ENCODE data around the gene PLXND1.

Gene PLXND1

GRCh38 chr3:129575233-129575996 is 31.1 kb downstream of the PLXND1 start:
- no peak overlapping the region for H3K27ac ChIP-seq (ENCODE audit: low read length)

DNA sequence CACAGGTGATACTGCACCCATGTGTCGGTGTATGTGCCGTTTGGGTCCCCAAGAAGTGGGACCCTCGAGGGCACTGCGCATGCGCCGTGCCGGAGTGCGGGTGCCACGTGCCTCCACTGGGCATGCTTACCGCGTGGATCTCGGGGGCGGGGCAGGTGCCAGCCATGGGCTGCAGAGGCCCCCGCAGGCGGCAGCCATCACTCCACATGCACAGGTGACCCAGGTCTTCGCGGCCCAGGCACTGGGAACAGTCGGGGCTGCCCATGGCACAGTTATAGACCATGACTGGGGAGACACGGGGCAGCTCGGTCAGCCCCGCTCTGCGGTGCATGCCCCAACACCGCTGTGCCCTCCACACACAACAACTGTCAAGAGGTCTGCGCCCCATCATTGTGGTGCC is 32.3 kb downstream of the PLXND1 start:
- WGBS (ENCODE audit: insufficient coverage, insufficient read length), result no CpG with 5 or more reads among the region's 24 CpGs
- no peaks in the 10 kb centered on the region; the same call in 1 of the 2 replicates for H3K4me1 ChIP-seq (ENCODE audit: control insufficient read depth, insufficient read depth, low read length)

More at GRCh38 chr3:129575233-129575996, 31.1 kb downstream of the PLXND1 start:
- H3K36me3 ChIP-seq (ENCODE audit: control insufficient read depth, insufficient read depth, low read length), result peaks cover 2% of the 10 kb centered on the region; the same call in 1 of the 2 replicates
- no CpG with 5 or more reads among the region's 19 CpGs for WGBS (ENCODE audit: insufficient coverage, insufficient read length)
- H3K27me3 ChIP-seq (ENCODE audit: control insufficient read depth, insufficient read depth, low read length), result no peaks in the 10 kb centered on the region
- no peak for DNase-seq (ENCODE audit: low read depth, low spot score)
- H3K4me3 ChIP-seq (ENCODE audit: low read length), result no peak overlapping the region
- no peaks in the 10 kb centered on the region; the same call in 1 of the 2 replicates for H3K4me1 ChIP-seq (ENCODE audit: control insufficient read depth, insufficient read depth, low read length)
- H3K9me3 ChIP-seq (ENCODE audit: control insufficient read depth, insufficient read depth, low read length), result no peaks in the 10 kb centered on the region

DNA sequence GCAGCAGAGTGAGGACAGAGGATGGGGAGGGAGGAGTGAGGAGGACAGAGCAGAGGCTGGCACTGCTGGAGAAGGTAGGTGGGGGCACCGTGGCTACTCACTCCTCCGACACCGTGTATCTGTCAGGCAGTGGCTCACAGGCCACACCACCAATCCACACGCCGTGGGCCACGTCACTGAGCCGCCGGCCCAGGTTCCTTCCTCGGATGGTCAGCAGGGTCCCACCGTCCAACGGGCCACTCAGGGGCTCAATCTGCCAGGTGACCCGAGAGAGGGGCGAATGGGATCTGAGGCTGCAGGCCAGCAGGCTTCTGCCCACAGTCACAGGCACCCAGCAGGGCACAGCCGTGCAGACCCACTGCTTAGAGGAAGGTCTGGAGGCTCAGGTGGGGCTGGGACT is 33.0 kb downstream of the PLXND1 start:
- no CpG with 5 or more reads among the region's 14 CpGs for WGBS (ENCODE audit: insufficient coverage, insufficient read length)
- Histone ChIP-seq H3K27me3 (ENCODE audit: control insufficient read depth, insufficient read depth, low read length) (no peaks in the 10 kb centered on the region), H3K4me1 (ENCODE audit: control insufficient read depth, insufficient read depth, low read length) (no peaks in the 10 kb centered on the region; the same call in 1 of the 2 replicates), H3K36me3 (ENCODE audit: control insufficient read depth, insufficient read depth, low read length) (peaks cover 5% of the 10 kb centered on the region; the same call in 1 of the 2 replicates), H3K27ac (ENCODE audit: low read length) (no peak overlapping the region), H3K9me3 (ENCODE audit: control insufficient read depth, insufficient read depth, low read length) (no peaks in the 10 kb centered on the region), H3K4me3 (ENCODE audit: low read length) (no peak overlapping the region)
- DNase-seq (ENCODE audit: low read depth, low spot score), result no peak

More for the DNA sequence above, 32.3 kb downstream of the PLXND1 start:
- Histone ChIP-seq H3K4me3 (ENCODE audit: low read length) (no peak overlapping the region), H3K9me3 (ENCODE audit: control insufficient read depth, insufficient read depth, low read length) (no peaks in the 10 kb centered on the region), H3K27me3 (ENCODE audit: control insufficient read depth, insufficient read depth, low read length) (no peaks in the 10 kb centered on the region), H3K27ac (ENCODE audit: low read length) (no peak overlapping the region), H3K36me3 (ENCODE audit: control insufficient read depth, insufficient read depth, low read length) (peaks cover 5% of the 10 kb centered on the region; the same call in 1 of the 2 replicates)
- DNase-seq (ENCODE audit: low read depth, low spot score), result no peak

GRCh38 chr3:129572603-129573002 is 33.9 kb downstream of the PLXND1 start:
- Histone ChIP-seq H3K4me1 (ENCODE audit: control insufficient read depth, insufficient read depth, low read length) (no peaks in the 10 kb centered on the region; the same call in 1 of the 2 replicates), H3K27me3 (ENCODE audit: control insufficient read depth, insufficient read depth, low read length) (no peaks in the 10 kb centered on the region), H3K9me3 (ENCODE audit: control insufficient read depth, insufficient read depth, low read length) (no peaks in the 10 kb centered on the region), H3K4me3 (ENCODE audit: low read length) (no peak overlapping the region), H3K36me3 (ENCODE audit: control insufficient read depth, insufficient read depth, low read length) (peaks cover 5% of the 10 kb centered on the region; the same call in 1 of the 2 replicates), H3K27ac (ENCODE audit: low read length) (no peak overlapping the region)
- WGBS (ENCODE audit: insufficient coverage, insufficient read length), result no CpG with 5 or more reads among the region's 18 CpGs
- DNase-seq (ENCODE audit: low read depth, low spot score), result no peak

DNA sequence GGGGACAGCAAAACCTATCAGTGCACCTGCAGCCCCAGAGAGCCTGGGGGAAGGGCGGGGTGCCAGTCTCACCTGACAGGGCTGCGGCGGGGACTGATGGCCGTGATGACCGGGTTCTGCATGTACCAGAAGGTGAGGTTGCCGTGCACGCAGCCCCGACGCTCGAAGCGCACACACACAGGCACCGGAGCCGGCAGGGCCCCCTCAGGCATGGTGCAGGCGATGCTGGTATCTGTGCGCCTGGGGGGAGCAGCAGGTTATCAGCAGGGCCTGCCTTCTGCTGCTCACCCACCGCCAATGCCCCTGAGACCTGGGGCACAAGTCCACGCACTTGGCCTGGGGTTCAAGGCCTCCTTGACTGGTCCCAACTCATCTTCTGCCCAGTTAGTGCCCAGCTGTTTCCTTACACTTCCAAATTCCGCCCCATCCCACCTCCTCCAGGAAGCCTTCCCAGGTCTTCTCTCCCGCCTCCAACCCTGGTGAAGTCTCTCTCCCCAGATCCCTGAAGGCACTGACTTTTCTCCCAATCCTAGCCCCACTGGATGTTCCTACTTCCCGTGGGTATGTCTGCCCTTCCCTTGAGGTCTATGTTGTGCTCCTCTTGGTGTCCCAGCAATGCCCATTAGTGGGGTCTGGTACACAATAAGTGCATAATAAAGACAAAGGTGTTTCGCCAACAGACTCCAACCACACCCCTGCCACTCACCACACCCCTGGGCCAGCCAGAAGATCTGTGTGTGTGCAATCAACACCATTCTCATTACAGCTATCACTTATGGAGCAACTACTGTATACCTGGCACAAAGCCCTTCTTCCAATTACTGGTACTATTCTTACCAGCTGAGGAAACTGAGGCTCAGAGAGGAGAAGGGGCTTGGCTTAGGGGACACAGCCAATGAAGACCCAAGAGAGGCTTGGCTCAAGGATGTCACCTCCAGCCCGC is 34.6 kb downstream of the PLXND1 start:
- Histone ChIP-seq H3K27ac (ENCODE audit: low read length) (no peak overlapping the region), H3K4me1 (ENCODE audit: control insufficient read depth, insufficient read depth, low read length) (no peaks in the 10 kb centered on the region; the same call in 1 of the 2 replicates), H3K36me3 (ENCODE audit: control insufficient read depth, insufficient read depth, low read length) (peaks cover 5% of the 10 kb centered on the region; the same call in 1 of the 2 replicates), H3K4me3 (ENCODE audit: low read length) (no peak overlapping the region), H3K9me3 (ENCODE audit: control insufficient read depth, insufficient read depth, low read length) (no peaks in the 10 kb centered on the region), H3K27me3 (ENCODE audit: control insufficient read depth, insufficient read depth, low read length) (no peaks in the 10 kb centered on the region)
- no peak for DNase-seq (ENCODE audit: low read depth, low spot score)
- WGBS (ENCODE audit: insufficient coverage, insufficient read length), result no CpG with 5 or more reads among the region's 22 CpGs

DNA sequence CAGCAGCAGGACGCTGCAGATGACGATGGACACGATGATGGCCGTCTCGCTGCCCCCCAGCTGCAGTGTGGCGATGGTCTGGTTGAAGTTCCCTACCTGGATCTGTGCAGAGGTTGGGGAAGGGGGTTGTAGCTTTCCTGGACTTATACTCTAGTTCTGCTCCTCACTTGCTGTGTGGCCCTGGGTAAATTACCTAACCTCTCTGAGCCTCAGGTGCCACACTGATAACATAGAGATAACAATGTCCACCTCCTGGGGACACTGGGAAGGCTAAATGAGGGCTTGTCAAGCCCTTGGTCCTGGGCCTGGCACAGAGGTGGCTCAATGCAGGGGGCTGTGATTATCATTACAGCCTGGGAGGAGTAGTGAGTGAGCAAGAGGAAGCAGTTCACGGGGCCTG is 36.6 kb downstream of the PLXND1 start:
- H3K4me3 ChIP-seq (ENCODE audit: low read length), result no peak overlapping the region
- DNase-seq (ENCODE audit: low read depth, low spot score), result no peak
- WGBS (ENCODE audit: insufficient coverage, insufficient read length), result no CpG with 5 or more reads among the region's 7 CpGs
- no peak overlapping the region for H3K27ac ChIP-seq (ENCODE audit: low read length)
- no peaks in the 10 kb centered on the region for H3K27me3 ChIP-seq (ENCODE audit: control insufficient read depth, insufficient read depth, low read length)
- peaks cover 7% of the 10 kb centered on the region; the same call in 1 of the 2 replicates for H3K36me3 ChIP-seq (ENCODE audit: control insufficient read depth, insufficient read depth, low read length)
- H3K4me1 ChIP-seq (ENCODE audit: control insufficient read depth, insufficient read depth, low read length), result no peaks in the 10 kb centered on the region; the same call in 1 of the 2 replicates
- no peaks in the 10 kb centered on the region for H3K9me3 ChIP-seq (ENCODE audit: control insufficient read depth, insufficient read depth, low read length)

DNA sequence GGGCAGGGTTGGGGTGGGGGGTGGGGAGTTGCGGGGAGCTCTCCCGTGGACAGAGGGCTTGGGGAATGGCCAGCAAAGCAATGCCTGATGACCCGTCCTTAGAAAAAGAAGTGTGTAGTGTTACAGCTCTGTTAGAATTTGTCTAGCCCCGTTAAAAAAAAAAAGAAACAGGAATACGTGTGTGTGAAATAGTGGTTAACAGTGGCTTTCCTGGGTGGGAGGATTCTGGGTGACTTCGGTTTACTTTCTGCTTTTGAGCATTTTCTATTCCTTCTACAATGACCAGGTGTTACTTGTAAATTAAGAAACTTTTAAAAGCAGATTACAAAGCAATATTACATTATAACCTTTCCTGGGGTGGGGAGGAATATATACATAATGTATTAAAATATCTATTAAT is 38.5 kb downstream of the PLXND1 start:
- H3K36me3 ChIP-seq (ENCODE audit: control insufficient read depth, insufficient read depth, low read length), result peaks cover 7% of the 10 kb centered on the region; the same call in 1 of the 2 replicates

GRCh38 chr3:129567176-129567705 is 39.2 kb downstream of the PLXND1 start:
- no peaks in the 10 kb centered on the region for H3K27me3 ChIP-seq (ENCODE audit: control insufficient read depth, insufficient read depth, low read length)
- H3K4me1 ChIP-seq (ENCODE audit: control insufficient read depth, insufficient read depth, low read length), result no peaks in the 10 kb centered on the region; the same call in 1 of the 2 replicates
- no peak overlapping the region for H3K4me3 ChIP-seq (ENCODE audit: low read length)
- no CpG with 5 or more reads among the region's 18 CpGs for WGBS (ENCODE audit: insufficient coverage, insufficient read length)
- peaks cover 5% of the 10 kb centered on the region; the same call in 1 of the 2 replicates for H3K36me3 ChIP-seq (ENCODE audit: control insufficient read depth, insufficient read depth, low read length)
- H3K27ac ChIP-seq (ENCODE audit: low read length), result no peak overlapping the region
- DNase-seq (ENCODE audit: low read depth, low spot score), result no peak
- H3K9me3 ChIP-seq (ENCODE audit: control insufficient read depth, insufficient read depth, low read length), result no peaks in the 10 kb centered on the region

More for the DNA sequence above, 38.5 kb downstream of the PLXND1 start:
- no peaks in the 10 kb centered on the region for H3K27me3 ChIP-seq (ENCODE audit: control insufficient read depth, insufficient read depth, low read length)
- DNase-seq (ENCODE audit: low read depth, low spot score), result no peak
- H3K4me3 ChIP-seq (ENCODE audit: low read length), result no peak overlapping the region
- WGBS (ENCODE audit: insufficient coverage, insufficient read length), result no CpG with 5 or more reads among the region's 6 CpGs
- H3K27ac ChIP-seq (ENCODE audit: low read length), result no peak overlapping the region
- H3K4me1 ChIP-seq (ENCODE audit: control insufficient read depth, insufficient read depth, low read length), result no peaks in the 10 kb centered on the region; the same call in 1 of the 2 replicates
- no peaks in the 10 kb centered on the region for H3K9me3 ChIP-seq (ENCODE audit: control insufficient read depth, insufficient read depth, low read length)

GRCh38 chr3:129565902-129566301 is 40.6 kb downstream of the PLXND1 start:
- no peaks in the 10 kb centered on the region for H3K9me3 ChIP-seq (ENCODE audit: control insufficient read depth, insufficient read depth, low read length)
- no peak overlapping the region for H3K27ac ChIP-seq (ENCODE audit: low read length)
- no peak overlapping the region for H3K4me3 ChIP-seq (ENCODE audit: low read length)
- H3K27me3 ChIP-seq (ENCODE audit: control insufficient read depth, insufficient read depth, low read length), result no peaks in the 10 kb centered on the region
- H3K36me3 ChIP-seq (ENCODE audit: control insufficient read depth, insufficient read depth, low read length), result peaks cover 5% of the 10 kb centered on the region; the same call in 1 of the 2 replicates
- no CpG with 5 or more reads among the region's 7 CpGs for WGBS (ENCODE audit: insufficient coverage, insufficient read length)
- H3K4me1 ChIP-seq (ENCODE audit: control insufficient read depth, insufficient read depth, low read length), result no peaks in the 10 kb centered on the region; the same call in 1 of the 2 replicates
- DNase-seq (ENCODE audit: low read depth, low spot score), result no peak

All from iPS DF 6.9 (cell line).